Parietal lobe (tissue), 2 donors: ENCODE results near the gene TANC2. TPM values are rescaled to one million over a fixed set of nuclear protein-coding genes. Genes with fewer than 3 reads are reported as not detected.

Experiments
- small RNA-seq: library from RNA; depleted of rRNA; stranded (forward); fragments of <200 nt; gene quantifications from one replicate; pipeline ENCODE3, GENCODE V24; 2014; ENCODE audit warnings: low replicate concordance
- total RNA-seq: library from RNA; depleted of rRNA; stranded (reverse); fragments of >200 nt; gene quantifications from one replicate; pipeline ENCODE4 v1.2.3, GENCODE V29; 2014

The TANC2 gene
- total RNA-seq: 454 TPM

DNA sequence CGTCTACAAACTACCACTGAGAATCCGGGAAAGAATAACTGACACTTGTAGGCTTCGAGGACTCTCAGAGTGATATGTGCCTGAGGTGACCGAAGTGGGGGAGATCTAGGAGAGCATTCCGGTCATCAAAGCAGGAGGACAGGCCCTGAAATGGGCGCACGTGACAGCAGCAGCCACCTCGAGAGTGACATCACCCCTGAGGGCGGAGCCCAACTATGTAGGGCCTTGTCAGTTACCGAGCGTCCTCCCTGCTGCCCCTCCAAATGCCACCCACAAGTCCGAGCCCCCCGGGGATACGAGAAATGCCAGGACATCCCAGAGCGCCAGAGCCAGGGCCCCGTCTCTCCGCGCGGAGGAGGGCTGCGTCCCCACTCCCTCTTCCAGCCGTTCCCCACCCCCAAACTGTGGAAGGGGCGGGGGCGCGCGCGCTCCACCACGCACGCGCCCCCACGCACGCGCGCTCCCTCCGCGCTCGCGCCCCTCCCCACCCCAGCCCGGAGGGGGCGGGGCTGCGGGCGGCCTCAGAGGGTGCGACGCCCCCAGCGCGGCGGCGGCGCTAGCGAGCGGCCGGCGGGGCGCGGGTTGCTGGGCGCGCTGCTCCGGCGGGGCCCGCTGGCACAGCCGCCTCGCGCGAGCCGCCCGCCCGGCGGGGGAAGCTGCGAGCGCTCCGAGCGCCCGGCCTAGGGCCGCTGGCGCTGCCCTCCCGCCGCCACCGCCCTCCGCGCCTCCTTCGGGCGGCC, at the start of gene TANC2:
Gene TANC2 (plus strand): TSS at position 550 of the 740 bp plus-strand sequence. CDS start 43,325 bp downstream, outside the sequence.

Small RNAs within 50 kb of the gene (small RNA-seq; reads per million reads assigned to genes)
- gene MIR633: not detected

Other genes with a start within 250 kb of the TANC2 start
- 0.31 TPM for gene MARCHF10, start 157.9 kb upstream of the TANC2 start, total RNA-seq